HS-5 (cell line): ENCODE data around the gene PSMB2.

Experiments used
- DNase-seq: peaks from one replicate; pipeline ENCODE4 v3.0.0-alpha.2; 2012; ENCODE audit warnings: low read depth

The PSMB2 gene

GRCh38 chr1:35572296-35572695 lies 69.0 kb downstream of the PSMB2 start:
- no peak for DNase-seq

- DNase-seq, result no peak
These were observed 70.1 kb downstream of the PSMB2 start for GRCh38 chr1:35571263-35571662.

- no peak for DNase-seq
These were observed 70.7 kb downstream of the PSMB2 start for GRCh38 chr1:35570589-35571137.

GRCh38 chr1:35569936-35570335 lies 71.4 kb downstream of the PSMB2 start:
- no peak for DNase-seq

GRCh38 chr1:35568975-35569395 lies 72.3 kb downstream of the PSMB2 start:
- peak; percentile 44 for DNase-seq

DNA sequence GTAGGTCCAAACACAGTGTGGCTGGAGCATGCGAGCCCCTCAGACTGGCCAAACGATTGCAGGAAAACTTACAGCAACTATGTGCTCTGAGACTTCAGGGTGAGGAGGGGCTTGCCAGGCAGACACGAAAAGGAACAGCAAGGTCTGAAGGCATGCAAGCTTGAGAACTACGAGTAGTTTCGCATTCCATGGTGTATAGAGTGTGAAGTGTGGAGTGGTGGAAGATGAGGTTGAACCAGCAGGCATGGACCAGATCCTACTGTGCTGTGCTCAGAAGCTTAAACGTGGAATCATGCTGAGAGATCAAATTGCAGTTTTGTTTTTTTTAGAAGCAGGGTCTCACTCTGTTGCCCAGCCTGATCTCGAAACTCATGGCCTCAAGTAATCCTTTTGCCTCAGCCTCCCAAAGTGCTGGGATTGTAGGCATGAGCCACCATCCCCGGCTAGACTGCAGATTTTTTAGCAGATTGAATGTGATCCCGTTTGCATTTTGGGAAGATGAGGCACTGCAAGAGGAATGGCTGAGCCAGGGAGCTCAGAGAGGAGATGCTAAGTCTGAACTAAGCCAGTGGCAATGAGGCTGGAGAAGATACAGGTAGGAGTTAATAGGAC lies 73.3 kb downstream of the PSMB2 start:
- no peak for DNase-seq

GRCh38 chr1:35565742-35566133 lies 75.6 kb downstream of the PSMB2 start:
- no peak for DNase-seq

DNA sequence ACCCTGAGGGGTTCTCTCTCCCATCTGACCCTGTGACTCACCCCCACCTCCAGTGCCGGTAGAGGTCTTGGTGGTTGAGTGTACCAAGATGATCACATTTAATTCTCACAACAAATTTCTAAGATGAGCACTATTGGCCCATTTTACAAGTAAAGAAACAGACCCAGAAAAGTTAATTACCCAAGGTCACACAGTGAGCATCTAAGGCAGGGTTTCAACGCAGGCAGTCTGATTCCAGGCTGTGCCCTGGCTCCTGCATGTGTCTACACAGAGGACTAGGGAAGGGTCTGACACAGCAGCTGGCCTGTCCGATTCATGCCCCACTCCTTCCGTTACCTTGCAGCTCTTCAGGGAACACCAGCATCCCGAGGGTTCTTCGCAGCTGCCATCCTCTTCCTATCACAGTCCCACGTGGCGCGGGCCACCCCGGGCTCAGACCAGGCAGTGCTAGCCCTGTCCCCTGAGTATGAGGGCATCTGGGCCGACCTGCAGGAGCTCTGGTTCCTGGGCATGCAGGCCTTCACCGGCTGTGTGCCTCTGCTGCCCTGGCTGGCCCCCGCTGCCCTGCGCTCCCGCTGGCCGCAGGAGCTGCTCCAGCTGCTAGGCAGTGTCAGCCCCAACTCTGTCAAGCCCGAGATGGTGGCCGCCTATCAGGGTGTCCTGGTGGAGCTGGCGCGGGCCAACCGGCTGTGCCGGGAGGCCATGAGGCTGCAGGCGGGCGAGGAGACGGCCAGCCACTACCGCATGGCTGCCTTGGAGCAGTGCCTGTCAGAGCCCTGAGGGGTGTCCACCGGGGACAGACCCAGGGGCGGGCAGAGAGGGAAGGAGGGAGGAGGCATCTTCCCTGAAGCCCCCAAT lies 76.2 kb downstream of the PSMB2 start:
- no peak for DNase-seq

DNA sequence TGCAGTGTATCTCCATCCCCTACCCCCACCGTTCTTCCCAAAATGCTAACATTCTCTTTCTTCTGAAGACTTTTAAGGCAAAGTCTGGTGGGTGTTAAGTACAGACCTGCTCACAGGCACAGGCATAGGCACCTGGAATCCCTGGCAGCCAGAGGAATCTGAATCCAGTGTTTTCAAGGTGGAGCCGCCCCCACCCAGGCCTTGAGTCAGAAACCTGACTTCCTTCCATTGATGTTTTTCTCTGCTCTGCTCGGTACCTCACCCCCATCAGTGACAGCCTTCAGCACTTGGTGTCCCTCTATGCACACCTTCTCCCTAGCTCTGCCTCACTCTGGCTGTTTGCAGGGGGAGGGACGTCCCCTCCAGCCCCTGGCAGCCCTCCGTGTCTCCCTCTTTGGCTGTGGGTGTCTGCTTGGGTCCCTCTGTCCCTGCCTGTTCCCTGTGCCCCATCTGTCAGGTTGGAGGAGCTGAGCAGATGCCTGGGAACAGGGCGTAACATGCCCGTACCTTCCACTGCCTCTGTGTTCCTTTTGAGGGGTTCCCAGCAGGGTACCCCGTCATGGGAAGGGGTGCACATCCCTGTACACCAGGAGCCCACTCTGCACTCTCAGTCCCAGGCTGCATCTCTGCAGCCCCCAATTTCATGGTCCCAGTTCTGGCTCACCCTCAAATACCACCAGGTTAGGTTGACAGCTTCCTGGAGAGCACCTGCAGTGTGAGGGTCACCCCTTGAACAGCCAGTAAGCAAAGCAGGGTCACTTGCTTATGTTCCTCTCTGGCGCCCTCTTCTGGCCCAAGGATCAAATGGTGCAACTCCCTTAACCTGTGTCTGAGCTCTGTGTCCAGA lies 77.1 kb downstream of the PSMB2 start:
- DNase-seq, result peak; percentile 49

GRCh38 chr1:35563166-35563565 lies 78.2 kb downstream of the PSMB2 start:
- no peak for DNase-seq

DNA sequence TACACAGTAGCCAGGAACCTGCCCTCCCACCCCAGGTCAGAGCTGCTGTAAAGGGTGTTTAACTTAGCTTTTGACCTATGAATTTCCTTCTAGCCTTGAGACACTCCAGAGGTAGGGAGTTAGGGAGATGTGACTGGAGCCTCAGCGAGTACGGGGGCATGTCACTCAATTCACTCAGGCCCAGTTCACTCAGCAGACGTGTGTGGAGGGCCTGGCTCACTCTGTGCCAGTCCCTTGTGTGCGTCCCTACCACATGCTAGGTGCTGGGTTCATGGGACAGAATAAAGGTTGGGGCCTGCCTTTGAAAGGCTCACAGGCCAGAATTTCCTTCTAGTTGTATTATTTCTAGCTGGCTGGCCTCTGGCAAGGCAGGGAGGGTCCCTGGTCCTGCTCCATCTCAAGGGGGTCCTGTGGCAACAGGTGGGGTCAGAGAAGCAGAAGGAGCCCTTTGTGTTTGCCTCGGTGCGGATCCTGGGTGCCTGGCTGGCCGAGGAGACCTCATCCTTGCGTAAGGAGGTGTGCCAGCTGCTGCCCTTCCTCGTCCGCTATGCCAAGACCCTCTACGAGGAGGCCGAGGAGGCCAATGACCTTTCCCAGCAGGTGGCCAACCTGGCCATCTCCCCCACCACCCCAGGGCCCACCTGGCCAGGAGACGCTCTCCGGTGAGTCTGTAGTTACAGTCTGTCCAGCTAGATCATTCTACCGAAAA lies 79.2 kb downstream of the PSMB2 start:
- DNase-seq, result no peak

DNA sequence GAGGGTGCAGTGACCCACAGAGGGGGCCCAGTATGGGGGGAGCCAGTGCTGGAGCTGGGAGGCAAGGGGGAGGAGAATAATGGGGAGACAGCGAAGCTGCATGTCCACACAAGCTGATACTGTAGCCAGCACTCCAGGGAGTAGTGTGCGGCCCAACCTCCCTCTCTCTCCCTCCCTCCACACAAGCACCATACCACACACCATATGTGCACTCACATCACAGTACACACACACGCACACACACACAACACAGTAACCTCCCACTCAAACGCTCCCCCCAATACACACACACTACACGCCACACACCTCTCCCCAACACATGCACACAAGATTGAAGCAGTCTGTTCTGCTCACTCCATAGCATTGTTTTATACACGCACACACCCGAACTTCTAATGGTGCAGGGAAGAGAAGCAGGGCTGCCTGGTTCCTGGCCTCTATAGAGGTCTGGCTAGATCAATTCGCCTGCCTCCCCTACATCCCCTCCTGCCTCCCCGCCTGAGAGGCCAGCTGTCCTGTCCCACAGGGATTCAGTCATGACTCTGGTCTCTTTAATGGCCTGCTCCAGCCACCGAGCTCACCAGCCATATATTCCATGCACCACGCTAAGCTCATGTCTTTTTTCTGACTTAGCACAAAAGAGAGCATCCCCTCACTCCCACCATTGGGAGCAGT lies 79.9 kb downstream of the PSMB2 start:
- no peak for DNase-seq

DNA sequence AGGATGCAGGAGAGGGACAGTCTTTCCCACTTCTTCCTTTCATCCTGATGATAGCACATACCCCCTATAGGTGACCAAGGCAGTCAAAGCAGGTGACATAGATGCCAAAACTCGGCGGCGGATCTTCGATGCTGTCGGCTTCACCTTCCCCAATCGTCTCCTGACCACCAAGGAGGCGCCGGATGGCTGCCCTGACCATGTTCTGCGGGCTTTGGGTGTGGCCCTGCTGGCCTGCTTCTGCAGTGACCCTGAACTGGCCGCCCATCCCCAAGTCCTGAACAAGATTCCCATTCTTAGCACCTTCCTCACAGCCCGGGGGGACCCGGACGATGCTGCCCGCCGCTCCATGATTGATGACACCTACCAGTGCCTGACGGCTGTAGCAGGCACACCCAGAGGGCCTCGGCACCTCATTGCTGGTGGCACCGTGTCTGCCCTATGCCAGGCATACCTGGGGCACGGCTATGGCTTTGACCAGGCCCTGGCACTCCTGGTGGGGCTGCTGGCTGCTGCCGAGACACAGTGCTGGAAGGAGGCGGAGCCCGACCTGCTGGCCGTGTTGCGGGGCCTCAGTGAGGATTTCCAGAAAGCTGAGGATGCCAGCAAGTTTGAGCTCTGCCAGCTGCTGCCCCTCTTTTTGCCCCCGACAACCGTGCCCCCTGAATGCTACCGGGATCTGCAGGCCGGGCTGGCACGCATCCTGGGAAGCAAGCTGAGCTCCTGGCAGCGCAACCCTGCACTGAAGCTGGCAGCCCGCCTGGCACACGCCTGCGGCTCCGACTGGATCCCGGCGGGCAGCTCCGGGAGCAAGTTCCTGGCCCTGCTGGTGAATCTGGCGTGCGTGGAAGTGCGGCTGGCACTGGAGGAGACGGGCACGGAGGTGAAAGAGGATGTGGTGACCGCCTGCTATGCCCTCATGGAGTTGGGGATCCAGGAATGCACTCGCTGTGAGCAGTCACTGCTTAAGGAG lies 80.8 kb downstream of the PSMB2 start:
- DNase-seq, result no peak

- DNase-seq, result no peak
These were observed 81.9 kb downstream of the PSMB2 start for GRCh38 chr1:35559317-35559944.

DNA sequence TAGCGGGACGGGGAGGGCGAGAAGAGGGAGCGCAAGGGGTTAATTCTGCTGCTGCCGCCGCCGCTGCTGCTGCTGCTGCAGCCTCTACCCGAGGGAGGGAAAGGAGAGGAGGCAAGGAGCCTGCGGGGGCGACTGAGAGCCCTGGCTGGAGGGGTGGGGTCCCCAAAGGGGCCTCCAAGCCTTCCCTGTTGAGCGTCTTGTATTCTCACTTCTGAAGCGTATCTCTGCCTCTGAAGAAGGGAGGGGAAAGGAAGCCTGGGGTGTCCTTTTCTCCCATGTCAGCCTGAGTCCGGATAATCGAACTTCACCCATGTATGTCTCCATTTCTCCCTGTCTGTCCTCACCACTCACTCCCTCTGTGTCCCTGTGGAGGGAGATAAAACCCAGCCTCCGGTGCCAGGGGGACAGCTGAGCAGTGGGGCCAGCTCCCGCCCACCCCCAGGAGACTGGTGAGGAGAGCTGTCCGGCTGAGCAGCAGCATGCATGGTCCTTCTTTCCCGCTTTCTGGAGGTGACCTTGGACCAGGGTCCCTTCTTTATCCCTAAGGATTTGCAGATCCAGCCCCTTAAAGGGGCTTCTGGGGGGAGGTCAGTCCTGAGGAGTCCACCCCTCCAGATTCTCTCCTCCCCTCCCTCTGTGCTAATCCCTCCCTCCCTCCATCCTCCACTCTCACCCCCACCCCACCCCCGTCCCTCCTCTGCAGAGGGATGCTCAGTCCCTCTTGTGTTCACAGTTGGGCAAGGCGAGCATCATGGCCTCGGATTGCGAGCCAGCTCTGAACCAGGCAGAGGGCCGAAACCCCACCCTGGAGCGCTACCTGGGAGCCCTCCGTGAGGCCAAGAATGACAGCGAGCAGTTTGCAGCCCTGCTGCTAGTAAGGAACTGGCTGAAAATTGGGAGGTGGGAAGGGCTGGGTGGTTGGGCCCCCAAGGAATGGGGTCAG lies 82.7 kb downstream of the PSMB2 start:
- DNase-seq, result no peak

DNA sequence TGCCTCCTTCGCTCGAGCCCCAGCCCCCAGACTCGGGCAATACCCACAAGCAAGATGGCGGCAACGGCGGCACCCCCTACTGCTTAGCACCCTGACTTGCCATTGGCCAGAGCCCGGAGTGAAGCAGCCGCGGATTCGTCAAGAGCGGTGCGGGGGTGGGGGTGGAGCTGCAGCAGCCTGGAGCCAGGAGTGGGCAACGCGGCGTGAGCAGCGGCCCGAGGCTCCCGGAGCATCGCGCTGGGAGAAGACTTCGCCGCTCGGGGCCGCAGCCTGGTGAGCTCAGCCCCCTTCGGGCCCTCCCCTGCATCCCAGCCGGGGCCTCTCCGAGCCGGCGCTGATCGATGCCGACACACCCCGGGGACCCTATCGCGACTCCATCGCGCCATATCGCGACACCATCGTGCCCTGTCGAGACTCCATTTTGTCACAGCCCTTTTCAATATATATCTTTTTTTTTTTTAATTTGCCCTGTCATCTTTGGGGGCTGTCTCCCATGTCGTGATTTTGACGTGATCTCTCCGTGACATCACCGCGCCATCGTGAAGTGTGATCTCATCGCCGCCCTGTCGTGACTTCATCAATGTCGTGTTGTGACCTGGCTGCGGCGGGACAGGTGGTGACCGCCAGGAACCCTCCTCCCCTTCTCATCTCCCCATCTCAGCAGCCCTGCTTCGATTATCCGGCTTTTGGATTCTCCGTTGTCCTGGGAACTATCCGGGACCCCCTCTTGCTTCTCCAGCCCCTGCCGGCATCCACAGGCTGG lies 83.5 kb downstream of the PSMB2 start, which contains the start of gene NCDN:
NCDN (plus strand) TSS at position 189 of the 763 bp plus-strand sequence; CDS start at position 581, 392 bp downstream.
- DNase-seq, result peak; percentile 97

DNA sequence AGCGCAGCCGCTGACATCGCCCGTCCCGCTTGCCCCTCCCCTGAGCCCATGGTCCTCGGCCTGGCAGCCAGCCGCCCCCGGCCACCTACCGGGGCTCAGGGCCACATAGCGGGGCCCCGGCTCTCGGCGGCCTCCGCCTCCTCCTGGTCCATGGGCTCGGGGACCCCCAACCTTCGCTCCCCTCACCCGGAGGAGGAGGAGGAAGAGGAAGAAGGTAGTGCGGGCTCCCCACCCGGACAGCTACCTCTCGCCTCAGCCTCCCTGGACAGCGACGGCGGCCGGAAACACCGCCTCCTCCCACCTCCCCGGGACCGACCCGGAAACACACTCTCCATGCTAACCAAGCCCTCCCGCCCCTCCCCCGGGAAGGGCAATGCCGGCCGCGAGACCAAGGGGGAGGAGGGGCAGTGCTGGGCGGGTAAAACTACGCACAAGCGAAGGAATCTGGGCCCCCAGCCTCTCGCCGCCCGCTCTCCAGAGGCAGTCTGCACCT lies 84.2 kb downstream of the PSMB2 start, which contains the start of gene KIAA0319L:
KIAA0319L (minus strand) TSS at position 286 of the 493 bp plus-strand sequence. CDS start 2,912 bp downstream, outside the sequence.
- DNase-seq, result no peak
